ENCODE measurements around the gene SYT17. TPM values are rescaled to one million over a fixed set of nuclear protein-coding genes. Genes with fewer than 3 reads are reported as not detected.

The SYT17 gene
- total RNA-seq, 2 donors from 2014 or later = 0.22 to 1.8 TPM

DNA sequence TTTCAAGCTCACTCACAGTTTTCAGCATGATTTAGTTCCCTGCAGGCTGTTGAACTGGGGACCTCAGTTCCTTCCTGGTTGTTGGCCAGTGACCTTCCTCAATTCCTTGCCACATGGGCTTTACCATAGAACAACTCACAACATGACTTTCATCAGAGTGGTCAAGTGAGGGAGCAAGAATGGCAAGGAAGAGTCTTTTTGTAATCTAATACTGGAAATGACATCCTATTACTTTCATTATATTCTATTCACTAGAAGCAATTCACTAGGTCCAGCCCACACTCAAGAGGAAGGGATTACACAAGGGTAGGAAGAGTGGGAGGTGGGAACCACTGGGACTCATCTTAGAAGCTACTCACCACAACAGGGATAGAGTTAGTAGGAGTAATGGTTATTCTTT lies 57.6 kb downstream of the SYT17 start:
- Histone ChIP-seq H3K4me1 (no peaks in the 10 kb centered on the region), H3K4me3 (no peak overlapping the region), H3K27ac (no peak overlapping the region), H3K9me3 (peaks cover 0 to 15% of the 10 kb centered on the region in 2 donors), H3K36me3 (peaks cover 8% of the 10 kb centered on the region), H3K27me3 (no peaks in the 10 kb centered on the region)
- TF ChIP-seq, protein P1, sequence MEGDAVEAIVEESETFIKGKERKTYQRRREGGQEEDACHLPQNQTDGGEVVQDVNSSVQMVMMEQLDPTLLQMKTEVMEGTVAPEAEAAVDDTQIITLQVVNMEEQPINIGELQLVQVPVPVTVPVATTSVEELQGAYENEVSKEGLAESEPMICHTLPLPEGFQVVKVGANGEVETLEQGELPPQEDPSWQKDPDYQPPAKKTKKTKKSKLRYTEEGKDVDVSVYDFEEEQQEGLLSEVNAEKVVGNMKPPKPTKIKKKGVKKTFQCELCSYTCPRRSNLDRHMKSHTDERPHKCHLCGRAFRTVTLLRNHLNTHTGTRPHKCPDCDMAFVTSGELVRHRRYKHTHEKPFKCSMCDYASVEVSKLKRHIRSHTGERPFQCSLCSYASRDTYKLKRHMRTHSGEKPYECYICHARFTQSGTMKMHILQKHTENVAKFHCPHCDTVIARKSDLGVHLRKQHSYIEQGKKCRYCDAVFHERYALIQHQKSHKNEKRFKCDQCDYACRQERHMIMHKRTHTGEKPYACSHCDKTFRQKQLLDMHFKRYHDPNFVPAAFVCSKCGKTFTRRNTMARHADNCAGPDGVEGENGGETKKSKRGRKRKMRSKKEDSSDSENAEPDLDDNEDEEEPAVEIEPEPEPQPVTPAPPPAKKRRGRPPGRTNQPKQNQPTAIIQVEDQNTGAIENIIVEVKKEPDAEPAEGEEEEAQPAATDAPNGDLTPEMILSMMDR (IDR thresholded peaks at IDR 0.05) = no peak
- DNase-seq (ENCODE audit: low spot score) = no peak

DNA sequence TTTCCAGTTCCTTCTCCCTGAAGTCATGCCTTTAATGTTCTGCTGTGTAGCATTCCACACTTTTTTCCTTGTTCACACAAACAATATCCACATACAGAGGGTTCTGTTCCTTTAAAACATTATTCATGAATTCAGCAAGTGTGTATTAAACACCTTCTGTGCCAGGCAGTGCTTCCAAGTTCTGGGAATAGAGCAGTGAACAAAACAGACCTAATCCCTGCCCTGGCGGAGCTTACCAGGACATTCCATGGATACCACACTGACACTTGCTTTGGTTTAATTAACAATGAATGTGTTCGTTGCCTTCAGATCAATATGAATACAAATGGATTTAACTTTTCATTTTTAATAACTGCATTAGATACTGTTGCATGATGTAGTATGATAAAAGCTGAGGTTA lies 59.6 kb downstream of the SYT17 start:
- Histone ChIP-seq H3K9me3 (peaks cover 0 to 15% of the 10 kb centered on the region in 2 donors), H3K36me3 (peaks cover 8% of the 10 kb centered on the region), H3K27ac (no peak overlapping the region), H3K4me1 (no peaks in the 10 kb centered on the region), H3K4me3 (no peak overlapping the region), H3K27me3 (no peaks in the 10 kb centered on the region)
- TF ChIP-seq, protein P1 (IDR thresholded peaks at IDR 0.05) = no peak
- DNase-seq (ENCODE audit: low spot score) = no peak

DNA sequence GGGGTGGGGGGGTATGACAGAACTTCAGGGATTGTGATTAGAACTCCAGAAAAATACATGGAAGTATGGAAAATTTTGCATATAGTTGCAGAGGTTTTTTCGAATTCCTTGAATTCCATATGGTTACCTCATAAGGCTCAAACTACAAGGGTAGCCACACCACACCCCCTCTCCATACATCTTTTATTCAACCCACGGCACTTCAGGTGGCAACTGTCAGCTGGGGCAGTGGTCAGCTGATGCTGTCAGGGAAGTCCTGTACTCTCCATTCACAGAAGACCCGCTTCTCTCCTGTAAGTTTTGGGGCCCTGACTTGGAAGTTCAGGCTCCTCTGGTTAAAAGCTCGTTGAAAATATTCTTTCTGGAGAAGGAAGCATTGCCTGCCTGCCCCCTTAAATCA lies 60.0 kb downstream of the SYT17 start:
- H3K27me3 ChIP-seq = no peaks in the 10 kb centered on the region
- peaks cover 0 to 12% of the 10 kb centered on the region in 2 donors for H3K9me3 ChIP-seq
- no peak overlapping the region for H3K4me3 ChIP-seq
- TF ChIP-seq, protein P1 (IDR thresholded peaks at IDR 0.05) = no peak
- H3K27ac ChIP-seq = no peak overlapping the region
- peaks cover 8% of the 10 kb centered on the region for H3K36me3 ChIP-seq
- no peak for DNase-seq (ENCODE audit: low spot score)
- H3K4me1 ChIP-seq = no peaks in the 10 kb centered on the region

DNA sequence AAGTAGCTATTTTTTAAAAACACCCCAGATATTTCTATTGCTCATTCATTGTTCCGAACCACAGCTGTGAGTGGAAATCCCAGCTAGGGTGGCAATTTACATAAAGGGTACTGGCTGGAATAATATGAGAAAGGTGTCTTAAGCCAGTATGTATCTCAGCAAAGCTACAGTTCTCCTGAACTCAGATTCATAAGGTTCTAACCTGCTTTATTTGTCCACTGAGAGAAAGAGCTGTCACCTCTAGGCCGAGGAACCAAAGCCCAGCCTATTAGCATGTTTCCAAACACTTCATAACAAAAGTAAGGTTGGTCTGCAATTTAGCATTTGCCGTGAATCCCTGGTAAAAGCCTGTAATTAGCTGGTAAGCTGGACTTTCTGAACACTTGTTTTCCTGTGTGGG lies 60.5 kb downstream of the SYT17 start:
- Histone ChIP-seq H3K36me3 (peaks cover 8% of the 10 kb centered on the region), H3K27ac (no peak overlapping the region), H3K27me3 (no peaks in the 10 kb centered on the region), H3K9me3 (peaks cover 0 to 8% of the 10 kb centered on the region in 2 donors), H3K4me1 (no peaks in the 10 kb centered on the region), H3K4me3 (no peak overlapping the region)
- TF ChIP-seq, protein P1 (IDR thresholded peaks at IDR 0.05) = no peak
- DNase-seq (ENCODE audit: low spot score) = no peak

DNA sequence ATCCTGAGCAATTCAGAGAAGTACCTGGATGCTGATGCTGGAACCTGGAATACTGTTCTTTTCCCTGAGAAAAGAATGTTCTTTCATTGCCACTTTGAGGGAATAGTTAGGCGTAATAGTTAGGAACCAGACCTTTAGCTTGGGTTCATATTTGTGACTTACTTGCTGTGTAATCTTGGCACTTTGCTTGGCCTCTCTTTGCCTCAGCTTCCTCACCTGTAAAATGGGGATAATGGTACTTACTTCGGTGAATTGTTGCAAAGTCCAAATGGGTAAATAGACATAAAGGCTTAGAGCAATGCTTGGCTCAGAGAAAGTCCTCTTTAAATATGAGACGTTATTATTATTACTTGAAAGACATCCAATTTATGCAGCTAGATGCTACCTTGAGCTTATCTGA lies 62.5 kb downstream of the SYT17 start:
- no peak for DNase-seq (ENCODE audit: low spot score)
- H3K4me3 ChIP-seq = no peak overlapping the region
- no peaks in the 10 kb centered on the region for H3K27me3 ChIP-seq
- no peaks in the 10 kb centered on the region for H3K4me1 ChIP-seq
- peaks cover under 1% of the 10 kb centered on the region for H3K36me3 ChIP-seq
- TF ChIP-seq, protein P1 (IDR thresholded peaks at IDR 0.05) = no peak
- peaks cover 0 to 13% of the 10 kb centered on the region in 2 donors for H3K9me3 ChIP-seq
- no peak overlapping the region for H3K27ac ChIP-seq

DNA sequence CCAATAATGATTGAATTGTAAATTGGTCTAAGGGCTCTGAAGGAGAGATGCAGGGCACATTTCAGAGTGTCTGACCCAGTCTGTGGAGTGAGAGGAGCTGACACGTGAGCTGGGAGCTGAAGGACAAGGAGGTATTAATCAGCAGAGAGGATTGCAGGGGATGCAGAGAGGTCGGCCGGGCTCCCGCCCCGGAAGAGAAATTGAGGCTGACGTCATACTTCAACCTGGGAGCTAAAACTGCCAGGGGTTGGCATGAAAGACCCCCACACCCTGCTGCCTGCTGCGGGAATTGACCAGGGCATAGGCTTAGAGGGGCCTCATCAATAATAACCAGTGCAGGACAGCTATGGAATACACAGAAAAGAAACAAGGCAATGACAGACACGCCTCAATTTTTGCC lies 63.8 kb downstream of the SYT17 start:
- Histone ChIP-seq H3K36me3 (no peaks in the 10 kb centered on the region), H3K4me3 (no peak overlapping the region), H3K27ac (no peak overlapping the region), H3K4me1 (no peaks in the 10 kb centered on the region), H3K27me3 (no peaks in the 10 kb centered on the region), H3K9me3 (peaks cover 0 to 21% of the 10 kb centered on the region in 2 donors)
- TF ChIP-seq, protein P1 (IDR thresholded peaks at IDR 0.05) = no peak
- no peak for DNase-seq (ENCODE audit: low spot score)

Measured in right atrium auricular region (tissue), 2 donors.